Mucosa of stomach (tissue), 1 donor: ENCODE data around the gene CDCA5.
A peak's percentile ranks its signal among the peaks of the same experiment; 100 is the strongest.

Source experiments
- H3K27me3 ChIP-seq: one replicate; pipeline ENCODE4 v1.7.0; 2013; ENCODE audit warnings: mild to moderate bottlenecking, low read length; ENCODE audit not compliant: control insufficient read depth, insufficient read depth
- H3K36me3 ChIP-seq: one replicate; pipeline ENCODE4 v1.7.0; 2013; ENCODE audit warnings: low read length; ENCODE audit not compliant: control insufficient read depth, insufficient read depth
- H3K4me1 ChIP-seq: one replicate; pipeline ENCODE4 v1.7.0; 2013; ENCODE audit warnings: mild to moderate bottlenecking, low read length; ENCODE audit not compliant: control insufficient read depth, insufficient read depth
- H3K4me3 ChIP-seq: one replicate; pipeline ENCODE4 v1.7.0; 2013; ENCODE audit warnings: low read length
- H3K9ac ChIP-seq: one replicate; pipeline ENCODE4 v1.7.0; 2013; ENCODE audit warnings: mild to moderate bottlenecking, low read length, moderate library complexity
- H3K9me3 ChIP-seq: one replicate; pipeline ENCODE4 v1.7.0; 2013; ENCODE audit warnings: mild to moderate bottlenecking, low read length, moderate library complexity; ENCODE audit not compliant: control insufficient read depth
- donor health status: Pancreatic carcinoma.

The CDCA5 gene

GRCh38 chr11:65057526-65057925 lies 26.3 kb downstream of the CDCA5 start:
- H3K9me3 ChIP-seq: no peaks in the 10 kb centered on the region
- H3K36me3 ChIP-seq: no peaks in the 10 kb centered on the region
- H3K4me1 ChIP-seq: no peaks in the 10 kb centered on the region
- no peak overlapping the region for H3K9ac ChIP-seq
- H3K4me3 ChIP-seq: no peak overlapping the region
- peaks cover 3% of the 10 kb centered on the region for H3K27me3 ChIP-seq

GRCh38 chr11:65056999-65057398 lies 26.8 kb downstream of the CDCA5 start:
- Histone ChIP-seq H3K9me3 (no peaks in the 10 kb centered on the region), H3K4me3 (no peak overlapping the region), H3K9ac (no peak overlapping the region), H3K27me3 (peaks cover 3% of the 10 kb centered on the region), H3K36me3 (no peaks in the 10 kb centered on the region), H3K4me1 (no peaks in the 10 kb centered on the region)

GRCh38 chr11:65055538-65055937 lies 28.3 kb downstream of the CDCA5 start:
- H3K36me3 ChIP-seq: no peaks in the 10 kb centered on the region
- H3K9me3 ChIP-seq: no peaks in the 10 kb centered on the region
- no peak overlapping the region for H3K4me3 ChIP-seq
- H3K9ac ChIP-seq: no peak overlapping the region
- peaks cover 3% of the 10 kb centered on the region for H3K27me3 ChIP-seq
- H3K4me1 ChIP-seq: no peaks in the 10 kb centered on the region

- Histone ChIP-seq H3K4me3 (no peak overlapping the region), H3K9me3 (no peaks in the 10 kb centered on the region), H3K9ac (no peak overlapping the region), H3K36me3 (no peaks in the 10 kb centered on the region), H3K4me1 (no peaks in the 10 kb centered on the region), H3K27me3 (peaks cover 3% of the 10 kb centered on the region)
These were observed 29.9 kb downstream of the CDCA5 start for GRCh38 chr11:65053827-65054508.

- peaks cover 11% of the 10 kb centered on the region for H3K4me1 ChIP-seq
- no peaks in the 10 kb centered on the region for H3K36me3 ChIP-seq
- no peak overlapping the region for H3K9ac ChIP-seq
- H3K9me3 ChIP-seq: no peaks in the 10 kb centered on the region
- H3K4me3 ChIP-seq: no peak overlapping the region
- no peaks in the 10 kb centered on the region for H3K27me3 ChIP-seq
These were observed 32.4 kb downstream of the CDCA5 start for GRCh38 chr11:65051398-65051858.

- Histone ChIP-seq H3K36me3 (peaks cover 6% of the 10 kb centered on the region), H3K4me1 (peaks cover 11% of the 10 kb centered on the region), H3K27me3 (no peaks in the 10 kb centered on the region), H3K9me3 (no peaks in the 10 kb centered on the region), H3K4me3 (no peak overlapping the region), H3K9ac (peak overlapping the region; percentile 45)
These were observed 36.0 kb downstream of the CDCA5 start for GRCh38 chr11:65047581-65048422.

- peaks cover 11% of the 10 kb centered on the region for H3K4me1 ChIP-seq
- H3K27me3 ChIP-seq: no peaks in the 10 kb centered on the region
- peaks cover 6% of the 10 kb centered on the region for H3K36me3 ChIP-seq
- no peaks in the 10 kb centered on the region for H3K9me3 ChIP-seq
- no peak overlapping the region for H3K9ac ChIP-seq
- no peak overlapping the region for H3K4me3 ChIP-seq
These were observed 38.1 kb downstream of the CDCA5 start for GRCh38 chr11:65045728-65046127.

GRCh38 chr11:65045061-65045460 lies 38.8 kb downstream of the CDCA5 start:
- Histone ChIP-seq H3K4me1 (peaks cover 11% of the 10 kb centered on the region), H3K9me3 (no peaks in the 10 kb centered on the region), H3K36me3 (peaks cover 6% of the 10 kb centered on the region), H3K4me3 (no peak overlapping the region), H3K9ac (no peak overlapping the region), H3K27me3 (no peaks in the 10 kb centered on the region)

- Histone ChIP-seq H3K9me3 (no peaks in the 10 kb centered on the region), H3K4me3 (no peak overlapping the region), H3K4me1 (peaks cover 11% of the 10 kb centered on the region), H3K27me3 (no peaks in the 10 kb centered on the region), H3K36me3 (peaks cover 6% of the 10 kb centered on the region), H3K9ac (no peak overlapping the region)
These were observed 39.8 kb downstream of the CDCA5 start for GRCh38 chr11:65043881-65044501.

- Histone ChIP-seq H3K4me1 (peaks cover 6% of the 10 kb centered on the region), H3K9me3 (no peaks in the 10 kb centered on the region), H3K36me3 (peaks cover 6% of the 10 kb centered on the region), H3K9ac (no peak overlapping the region), H3K4me3 (no peak overlapping the region), H3K27me3 (no peaks in the 10 kb centered on the region)
These were observed 40.9 kb downstream of the CDCA5 start for GRCh38 chr11:65042891-65043290.

- H3K36me3 ChIP-seq: peaks cover 6% of the 10 kb centered on the region
- H3K4me3 ChIP-seq: peak within 1 kb of the TSS; percentile 71
- peak within 1 kb of the TSS; percentile 65 for H3K9ac ChIP-seq
- H3K27me3 ChIP-seq: no peaks in the 10 kb centered on the region
- no peaks in the 10 kb centered on the region for H3K9me3 ChIP-seq
- no peaks in the 10 kb centered on the region for H3K4me1 ChIP-seq
These were observed 42.8 kb downstream of the CDCA5 start, which contains the start of gene SAC3D1 for GRCh38 chr11:65040847-65041622. Gene SAC3D1, plus strand, starts transcription at chr11:65041210. Its CDS starts 83 bp downstream, at chr11:65041293.
